Sigmoid colon (tissue), 4 donors: ENCODE results near the gene TMEM253.

Source experiments
- EP300 ChIP-seq, 4 donors: sonication (generic); formaldehyde crosslinking; IDR thresholded peaks; one replicate each; pipeline ENCODE4 v1.6.1; 2017; ENCODE audit warnings: antibody characterized with exemption in 4 of 4
- POLR2A ChIP-seq, 2 donors: fragments of 450-650 bp; IDR thresholded peaks; one replicate each; pipeline ENCODE4 v1.6.1; 2016; ENCODE audit warnings: antibody characterized with exemption in 2 of 2, mild to moderate bottlenecking in 2 of 2, moderate library complexity in 2 of 2
- TF ChIP-seq, protein P1 (sequence below), 4 experiments: fragments of 450-650 bp in 3 of 4; fragments of 200-600 bp in 1 of 4; IDR thresholded peaks; one replicate each; pipeline ENCODE4 v1.5.1; 2016 to 2019; ENCODE audit warnings: antibody characterized with exemption in 4 of 4, mild to moderate bottlenecking in 3 of 4, moderate library complexity in 2 of 4

DNA sequence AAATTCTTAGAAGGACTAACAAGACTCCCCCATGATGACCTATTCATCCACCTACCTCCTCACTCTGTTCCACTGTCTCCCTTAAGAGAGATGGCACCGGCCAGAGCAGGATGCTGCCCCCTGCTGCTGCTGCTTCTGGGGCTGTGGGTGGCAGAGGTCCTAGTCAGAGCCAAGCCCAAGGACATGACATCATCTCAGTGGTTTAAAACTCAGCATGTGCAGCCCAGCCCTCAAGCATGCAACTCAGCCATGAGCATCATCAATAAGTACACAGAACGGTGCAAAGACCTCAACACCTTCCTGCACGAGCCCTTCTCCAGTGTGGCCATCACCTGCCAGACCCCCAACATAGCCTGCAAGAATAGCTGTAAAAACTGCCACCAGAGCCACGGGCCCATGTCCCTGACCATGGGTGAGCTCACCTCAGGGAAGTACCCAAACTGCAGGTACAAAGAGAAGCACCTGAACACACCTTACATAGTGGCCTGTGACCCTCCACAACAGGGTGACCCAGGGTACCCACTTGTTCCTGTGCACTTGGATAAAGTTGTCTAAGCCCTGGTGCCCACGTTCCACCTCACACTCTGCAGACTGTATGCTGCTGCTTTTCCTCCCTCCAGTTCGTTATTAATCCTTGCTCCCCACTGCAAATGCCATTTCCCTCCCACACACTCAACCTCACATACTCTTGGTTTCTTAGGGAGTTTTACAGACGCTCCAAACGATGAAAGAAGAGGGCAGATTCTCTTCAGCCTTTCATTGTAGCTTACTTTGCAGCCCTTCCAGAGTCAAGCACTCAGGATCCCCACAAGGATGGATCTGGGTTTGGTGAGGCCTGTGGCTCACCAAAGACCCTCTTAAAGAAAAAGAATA lies 42.8 kb upstream of the TMEM253 start, which contains the start of gene RNASE8:
- TF ChIP-seq POLR2A (IDR thresholded peaks at IDR 0.05) (no peak), EP300 (IDR thresholded peaks at IDR 0.05) (no peak)
- TF ChIP-seq, protein P1, sequence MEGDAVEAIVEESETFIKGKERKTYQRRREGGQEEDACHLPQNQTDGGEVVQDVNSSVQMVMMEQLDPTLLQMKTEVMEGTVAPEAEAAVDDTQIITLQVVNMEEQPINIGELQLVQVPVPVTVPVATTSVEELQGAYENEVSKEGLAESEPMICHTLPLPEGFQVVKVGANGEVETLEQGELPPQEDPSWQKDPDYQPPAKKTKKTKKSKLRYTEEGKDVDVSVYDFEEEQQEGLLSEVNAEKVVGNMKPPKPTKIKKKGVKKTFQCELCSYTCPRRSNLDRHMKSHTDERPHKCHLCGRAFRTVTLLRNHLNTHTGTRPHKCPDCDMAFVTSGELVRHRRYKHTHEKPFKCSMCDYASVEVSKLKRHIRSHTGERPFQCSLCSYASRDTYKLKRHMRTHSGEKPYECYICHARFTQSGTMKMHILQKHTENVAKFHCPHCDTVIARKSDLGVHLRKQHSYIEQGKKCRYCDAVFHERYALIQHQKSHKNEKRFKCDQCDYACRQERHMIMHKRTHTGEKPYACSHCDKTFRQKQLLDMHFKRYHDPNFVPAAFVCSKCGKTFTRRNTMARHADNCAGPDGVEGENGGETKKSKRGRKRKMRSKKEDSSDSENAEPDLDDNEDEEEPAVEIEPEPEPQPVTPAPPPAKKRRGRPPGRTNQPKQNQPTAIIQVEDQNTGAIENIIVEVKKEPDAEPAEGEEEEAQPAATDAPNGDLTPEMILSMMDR (IDR thresholded peaks at IDR 0.05), result no peak
